Measurements from ENCODE around the gene PARD6B.

GRCh38 chr20:50691573-50692551 is 39.5 kb upstream of the PARD6B start:
- TF ChIP-seq CTCF (IDR thresholded peaks at IDR 0.05) (no peak), POLR2A (IDR thresholded peaks at IDR 0.05) (no peak), EP300 (IDR thresholded peaks at IDR 0.05) (no peak), POLR2AphosphoS5 (IDR thresholded peaks at IDR 0.05) (no peak)
